Body of pancreas (tissue), 4 donors: Measurements from ENCODE around the gene ZC3H7B. TPM values are rescaled to one million over a fixed set of nuclear protein-coding genes. Genes with fewer than 3 reads are reported as not detected.

Experiments
- ATAC-seq: fragments of 150-250 bp; one replicate; pipeline ENCODE4 v1.9.1; 2016
- DNase-seq, 4 donors: peaks; one replicate each; pipeline ENCODE4 v3.0.0-alpha.2; 2019
- H3K27ac ChIP-seq, 4 donors: fragments of 200-600 bp; sonication (generic); 1 replicate in 3 of 4; 2 replicates in 1 of 4; pipeline versions ENCODE4 v1.5.1 to v1.6.1; 2016 to 2019; ENCODE audit warnings: mild to moderate bottlenecking in 1 of 4, mixed read lengths in 1 of 4, moderate library complexity in 1 of 4
- H3K27me3 ChIP-seq, 2 donors: fragments of 200-600 bp; sonication (generic); one replicate each; pipeline ENCODE4 v1.6.0; 2016; ENCODE audit warnings: mild to moderate bottlenecking in 1 of 2
- H3K36me3 ChIP-seq, 2 donors: fragments of 200-600 bp; sonication (generic); replicated peaks in 1 of 2; 2 replicates each; pipeline ENCODE4 v1.5.1; 2016; ENCODE audit warnings: low read depth in 2 of 2; ENCODE audit not compliant: insufficient read depth in 1 of 2
- H3K4me1 ChIP-seq: fragments of 200-600 bp; sonication (generic); one replicate; pipeline ENCODE4 v1.6.0; 2016
- H3K4me3 ChIP-seq, 2 donors: fragments of 200-600 bp; sonication (generic); 1 replicate in 1 of 2; 2 replicates in 1 of 2; pipeline ENCODE4 v1.5.1; 2016 to 2019
- H3K9me3 ChIP-seq, 3 donors: fragments of 200-600 bp; sonication (generic); 1 replicate in 2 of 3; 2 replicates in 1 of 3; pipeline ENCODE4 v1.5.1; 2016
- CTCF ChIP-seq, 7 experiments: fragments of 450-650 bp in 4 of 7; fragments of 200-600 bp in 3 of 7; sonication (generic) in 3 of 7; IDR thresholded peaks; one replicate each; pipeline ENCODE4 v1.5.1; 2016 to 2019; ENCODE audit warnings: antibody characterized with exemption in 7 of 7
- POLR2A ChIP-seq, 3 donors: fragments of 450-650 bp; IDR thresholded peaks; one replicate each; pipeline ENCODE4 v1.6.1; 2016; ENCODE audit warnings: antibody characterized with exemption in 3 of 3, mild to moderate bottlenecking in 2 of 3
- WGBS, 2 donors: methylation state at CpG; one replicate each; pipeline ENCODE4 v1.1.5; 2017; 5-methylcytosine and 5-hydroxymethylcytosine counted together
- intact Hi-C: fragments of 100-400 bp; cut with DNase I; formaldehyde crosslinking; loops from one replicate; pipeline ENCODE4 v1.15.1; 2023
- total RNA-seq, 2 donors: library from RNA; depleted of rRNA; stranded (reverse); fragments of >200 nt; gene quantifications; one replicate each; pipeline ENCODE4 v1.1.0, GENCODE V29; 2016

The ZC3H7B gene
- total RNA-seq, 2 donors from 2014 or later, result 29.8 to 34.3 TPM

- peak; percentile 57 to 74 (median 61) for DNase-seq
- no peaks in the 10 kb centered on the region for H3K9me3 ChIP-seq
- ATAC-seq, result peak; percentile 10
- peak overlapping the region; percentile 58 to 98 for H3K4me3 ChIP-seq
- H3K4me1 ChIP-seq, result peaks cover 43% of the 10 kb centered on the region
- no peaks in the 10 kb centered on the region for H3K27me3 ChIP-seq
- H3K27ac ChIP-seq, result peak overlapping the region; percentile 52 to 91 (median 84)
- H3K36me3 ChIP-seq, result peaks cover 0 to 4% of the 10 kb centered on the region in 2 donors
- intact Hi-C loops, result no loop called here
- WGBS, 2 donors, result 0% methylated on average over 6 to 30 of the region's 30 CpGs
- no peak for TF ChIP-seq CTCF (IDR thresholded peaks at IDR 0.05)
- TF ChIP-seq POLR2A (IDR thresholded peaks at IDR 0.05), result no peak
Measured at GRCh38 chr22:41285441-41285819, 15.9 kb upstream of the ZC3H7B start.

- peak in 5 of 7 experiments; percentile 15 to 54 (median 45) for TF ChIP-seq CTCF (IDR thresholded peaks at IDR 0.05)
- TF ChIP-seq POLR2A (IDR thresholded peaks at IDR 0.05), result peak; percentile 68 to 92 (median 92)
- Histone ChIP-seq H3K27ac (peak within 1 kb of the TSS; percentile 82 to 91 (median 89)), H3K9me3 (no peaks in the 10 kb centered on the region), H3K4me1 (peaks cover 46% of the 10 kb centered on the region), H3K36me3 (no peaks in the 10 kb centered on the region), H3K27me3 (no peaks in the 10 kb centered on the region), H3K4me3 (peak within 1 kb of the TSS; percentile 58 to 98)
- DNase-seq, result peak; percentile 98
- peak; percentile 95 for ATAC-seq
- WGBS, 2 donors, result 0% methylated on average over 4 to 76 of the region's 77 CpGs
- intact Hi-C loops, result no loop called here
Measured at GRCh38 chr22:41285820-41286638, 15.3 kb upstream of the ZC3H7B start, which contains the start of gene RANGAP1. RANGAP1 (minus strand) TSS chr22:41286187; CDS start chr22:41281044, 5,143 bp downstream.

GRCh38 chr22:41286639-41287091 is 14.7 kb upstream of the ZC3H7B start:
- Histone ChIP-seq H3K27me3 (no peaks in the 10 kb centered on the region), H3K27ac (peak overlapping the region; percentile 82 to 91 (median 89)), H3K9me3 (no peaks in the 10 kb centered on the region), H3K36me3 (no peaks in the 10 kb centered on the region), H3K4me3 (no peak overlapping the region), H3K4me1 (peaks cover 49% of the 10 kb centered on the region)
- ATAC-seq, result peak; percentile 9
- peak in 1 of 4 donors; percentile 56 for DNase-seq
- intact Hi-C loops, result no loop called here
- WGBS, 2 donors, result 0 to 1% methylated on average over 15 of the region's 15 CpGs
- TF ChIP-seq POLR2A (IDR thresholded peaks at IDR 0.05) (no peak), CTCF (IDR thresholded peaks at IDR 0.05) (no peak)

- Histone ChIP-seq H3K9me3 (no peaks in the 10 kb centered on the region), H3K4me1 (peaks cover 49% of the 10 kb centered on the region), H3K36me3 (no peaks in the 10 kb centered on the region), H3K4me3 (no peak overlapping the region), H3K27ac (peak overlapping the region; percentile 82 to 91 (median 86)), H3K27me3 (no peaks in the 10 kb centered on the region)
- DNase-seq, result peak; percentile 59 to 77 (median 68)
- WGBS, 2 donors, result 43 to 44% methylated on average over 8 to 9 of the region's 9 CpGs
- peak; percentile 47 for ATAC-seq
- intact Hi-C loops, result no loop called here
- TF ChIP-seq CTCF (IDR thresholded peaks at IDR 0.05), result no peak
- TF ChIP-seq POLR2A (IDR thresholded peaks at IDR 0.05), result peak; percentile 40 to 71 (median 48)
Measured at GRCh38 chr22:41288245-41288946, 12.9 kb upstream of the ZC3H7B start.
